ENCODE results near the gene SAFB. TPM values are rescaled to one million over a fixed set of nuclear protein-coding genes. Genes with fewer than 3 reads are reported as not detected.
"Not testable (repeated sequence)": the region's sequence is repeated elsewhere in the genome, so short reads cannot be mapped to it uniquely, and the experiment has no call there.

SAFB gene
- polyA plus RNA-seq, 3 donors = 12.2 to 76.6 (median 23.1) TPM

DNA sequence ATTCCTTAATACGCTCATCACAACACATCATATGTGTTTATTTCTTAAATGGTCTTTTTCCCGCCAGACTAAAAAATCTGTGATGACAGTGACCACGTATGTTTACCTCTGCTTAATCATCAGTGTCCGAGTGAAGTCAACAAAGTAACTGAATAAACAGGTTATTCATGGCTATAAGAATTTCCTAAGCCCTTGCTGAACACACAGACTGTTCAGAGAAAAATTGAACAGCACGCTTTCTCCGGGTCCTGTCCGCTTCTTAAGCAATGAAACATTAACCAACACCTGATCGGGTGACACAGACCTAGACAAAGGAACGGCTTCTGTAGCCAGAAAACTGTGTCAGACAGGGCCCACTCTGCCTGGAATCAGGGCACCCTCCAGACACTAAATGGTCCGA lies 14.6 kb upstream of the SAFB start:
- peaks cover 91 to 94% of the 10 kb centered on the region in 2 donors for H3K36me3 Mint-ChIP-seq
- 100% methylated on average over 10 of the region's 10 CpGs for WGBS (ENCODE audit: insufficient coverage)
- peaks cover 69% of the 10 kb centered on the region for H3K79me2 ChIP-seq (ENCODE audit: insufficient read depth, low read length)
- no peaks in the 10 kb centered on the region for H3K4me1 ChIP-seq (ENCODE audit: control insufficient read depth in 1 of 2, insufficient read depth in 2 of 2, low read length in 2 of 2)
- H2AFZ ChIP-seq (ENCODE audit: insufficient read depth, low read depth, low read length, poor library complexity, severe bottlenecking) = no peak overlapping the region
- intact Hi-C loops (cut with micrococcal nuclease) = no loop called here
- no peak for DNase-seq
- no peak overlapping the region for H3K27ac ChIP-seq (ENCODE audit: low read depth in 1 of 2, low read length in 2 of 2)
- no peak overlapping the region for H3K4me3 Mint-ChIP-seq
- no peak overlapping the region for H3K27ac Mint-ChIP-seq
- TF ChIP-seq, protein P1, sequence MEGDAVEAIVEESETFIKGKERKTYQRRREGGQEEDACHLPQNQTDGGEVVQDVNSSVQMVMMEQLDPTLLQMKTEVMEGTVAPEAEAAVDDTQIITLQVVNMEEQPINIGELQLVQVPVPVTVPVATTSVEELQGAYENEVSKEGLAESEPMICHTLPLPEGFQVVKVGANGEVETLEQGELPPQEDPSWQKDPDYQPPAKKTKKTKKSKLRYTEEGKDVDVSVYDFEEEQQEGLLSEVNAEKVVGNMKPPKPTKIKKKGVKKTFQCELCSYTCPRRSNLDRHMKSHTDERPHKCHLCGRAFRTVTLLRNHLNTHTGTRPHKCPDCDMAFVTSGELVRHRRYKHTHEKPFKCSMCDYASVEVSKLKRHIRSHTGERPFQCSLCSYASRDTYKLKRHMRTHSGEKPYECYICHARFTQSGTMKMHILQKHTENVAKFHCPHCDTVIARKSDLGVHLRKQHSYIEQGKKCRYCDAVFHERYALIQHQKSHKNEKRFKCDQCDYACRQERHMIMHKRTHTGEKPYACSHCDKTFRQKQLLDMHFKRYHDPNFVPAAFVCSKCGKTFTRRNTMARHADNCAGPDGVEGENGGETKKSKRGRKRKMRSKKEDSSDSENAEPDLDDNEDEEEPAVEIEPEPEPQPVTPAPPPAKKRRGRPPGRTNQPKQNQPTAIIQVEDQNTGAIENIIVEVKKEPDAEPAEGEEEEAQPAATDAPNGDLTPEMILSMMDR (IDR thresholded peaks at IDR 0.05) = no peak
- H3K36me3 ChIP-seq (replicated peaks in 1 of 2; ENCODE audit: control insufficient read depth in 1 of 2, insufficient read depth in 2 of 2, low read length in 2 of 2) = peaks cover 88 to 95% of the 10 kb centered on the region in 2 donors
- peaks cover 0 to 2% (median 0%) of the 10 kb centered on the region in 7 donors for H3K9me3 Mint-ChIP-seq
- no peaks in the 10 kb centered on the region for H3K9me3 ChIP-seq (replicated peaks in 1 of 2; ENCODE audit: control insufficient read depth in 1 of 2, insufficient read depth in 1 of 2, low read length in 2 of 2)
- peaks cover 90% of the 10 kb centered on the region for H4K20me1 ChIP-seq (ENCODE audit: insufficient read depth, low read length)
- H3K4me2 ChIP-seq (replicated peaks; ENCODE audit: extremely low read depth, low read length, poor library complexity, severe bottlenecking) = no peak overlapping the region
- H3K9ac ChIP-seq (ENCODE audit: insufficient read depth, low read length, poor library complexity, severe bottlenecking) = no peak overlapping the region
- no peaks in the 10 kb centered on the region for H3K4me1 Mint-ChIP-seq
- H3K27me3 ChIP-seq (ENCODE audit: control insufficient read depth in 2 of 2, insufficient read depth in 2 of 2, low read length in 2 of 2) = no peaks in the 10 kb centered on the region
- no peak overlapping the region for H3K4me3 ChIP-seq (replicated peaks in 1 of 3; ENCODE audit: low read depth in 2 of 3, low read length in 3 of 3)
- no peaks in the 10 kb centered on the region for H3K27me3 Mint-ChIP-seq (ENCODE audit: low read depth in 3 of 3)

DNA sequence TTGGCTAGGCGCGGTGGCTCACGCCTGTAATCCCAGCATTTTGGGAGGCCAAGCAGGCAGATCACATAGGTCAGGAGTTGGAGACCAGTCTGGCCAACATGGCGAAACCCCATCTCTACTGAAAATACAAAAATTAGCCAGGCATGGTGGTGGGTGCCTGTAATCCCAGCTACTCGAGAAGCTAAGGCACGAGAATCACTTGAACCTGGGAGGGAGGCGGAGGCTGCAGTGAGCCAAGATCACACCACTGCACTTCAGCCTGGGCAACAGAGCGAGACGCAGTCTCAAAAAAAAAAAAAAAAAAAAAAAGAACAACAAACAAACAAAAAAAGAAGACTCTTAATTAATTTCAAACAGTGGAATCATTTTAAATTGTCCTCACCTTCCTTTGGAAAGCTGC lies 14.1 kb upstream of the SAFB start:
- H3K4me1 ChIP-seq (ENCODE audit: control insufficient read depth in 1 of 2, insufficient read depth in 2 of 2, low read length in 2 of 2); H3K4me1 Mint-ChIP-seq; H3K9ac ChIP-seq (ENCODE audit: insufficient read depth, low read length, poor library complexity, severe bottlenecking); H3K4me2 ChIP-seq (replicated peaks; ENCODE audit: extremely low read depth, low read length, poor library complexity, severe bottlenecking); H3K9me3 ChIP-seq (replicated peaks in 1 of 2; ENCODE audit: control insufficient read depth in 1 of 2, insufficient read depth in 1 of 2, low read length in 2 of 2); H3K4me3 Mint-ChIP-seq; H2AFZ ChIP-seq (ENCODE audit: insufficient read depth, low read depth, low read length, poor library complexity, severe bottlenecking); H3K9me3 Mint-ChIP-seq; H3K4me3 ChIP-seq (replicated peaks in 1 of 3; ENCODE audit: low read depth in 2 of 3, low read length in 3 of 3); H3K27ac Mint-ChIP-seq; DNase-seq; H3K27ac ChIP-seq (ENCODE audit: low read depth in 1 of 2, low read length in 2 of 2); H3K27me3 ChIP-seq (ENCODE audit: control insufficient read depth in 2 of 2, insufficient read depth in 2 of 2, low read length in 2 of 2); H3K27me3 Mint-ChIP-seq (ENCODE audit: low read depth in 3 of 3); intact Hi-C loops (cut with micrococcal nuclease): not testable (repeated sequence)
- H4K20me1 ChIP-seq (ENCODE audit: insufficient read depth, low read length) = peaks cover 90% of the 10 kb centered on the region
- 96% methylated on average over 5 of the region's 9 CpGs for WGBS (ENCODE audit: insufficient coverage)
- peaks cover 65% of the 10 kb centered on the region for H3K79me2 ChIP-seq (ENCODE audit: insufficient read depth, low read length)
- peaks cover 91 to 94% of the 10 kb centered on the region in 2 donors for H3K36me3 Mint-ChIP-seq
- peaks cover 88 to 95% of the 10 kb centered on the region in 2 donors for H3K36me3 ChIP-seq (replicated peaks in 1 of 2; ENCODE audit: control insufficient read depth in 1 of 2, insufficient read depth in 2 of 2, low read length in 2 of 2)

Measured in CD14-positive monocyte (primary cell).